Kasumi-1 (cell line): ENCODE data around the gene ADH4.
"Not testable (repeated sequence)": the region's sequence is repeated elsewhere in the genome, so short reads cannot be mapped to it uniquely, and the experiment has no call there.

Experiments used
- DNase-seq, 2 experiments: peaks; one replicate each; lab custom pipeline; 2025; lab: John Stamatoyannopoulos, UW

The ADH4 gene

GRCh38 chr4:99134586-99134985 lies 9.5 kb downstream of the ADH4 start:
- DNase-seq = no peak

GRCh38 chr4:99131378-99131777 lies 12.7 kb downstream of the ADH4 start:
- no peak for DNase-seq

GRCh38 chr4:99126376-99126775 lies 17.7 kb downstream of the ADH4 start:
- no peak for DNase-seq

DNA sequence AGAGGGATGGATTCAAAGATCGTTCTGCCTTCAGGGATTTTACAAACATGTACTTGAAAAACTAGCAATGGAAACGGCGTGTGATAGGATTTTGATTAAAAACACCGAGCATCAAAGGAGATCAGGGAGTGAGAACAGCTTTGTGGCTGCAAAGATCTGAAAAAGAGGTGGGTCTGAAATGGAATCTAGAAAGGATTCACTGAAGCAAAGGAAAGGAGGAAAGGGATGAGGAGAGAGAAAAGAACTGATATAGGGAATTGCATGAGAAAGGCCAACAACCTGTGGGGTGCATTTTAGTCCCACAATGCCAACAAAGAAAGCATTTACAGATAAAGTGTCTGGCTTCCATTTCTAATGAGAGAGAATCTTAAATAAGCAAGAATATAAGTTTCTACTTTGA lies 23.1 kb downstream of the ADH4 start:
- DNase-seq = no peak

DNA sequence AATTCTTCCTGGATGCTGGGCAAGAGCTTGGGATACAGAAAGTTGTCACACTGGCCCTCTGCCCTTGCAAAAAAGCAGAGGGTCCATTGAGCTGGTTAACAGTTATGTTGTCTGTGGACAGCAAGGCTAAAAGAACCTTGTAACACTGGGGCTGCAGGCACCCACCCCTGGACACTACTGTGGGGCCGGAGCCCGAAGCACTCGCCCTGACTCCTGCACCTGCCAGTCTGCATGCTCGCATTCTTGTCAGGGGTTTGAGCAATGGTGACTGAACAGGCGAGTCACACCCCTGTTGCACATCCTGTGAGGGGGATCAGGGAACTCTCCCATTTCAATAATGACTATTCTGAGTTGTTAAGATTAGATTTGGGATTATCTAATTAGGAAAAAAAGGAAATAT lies 23.6 kb downstream of the ADH4 start:
- no peak for DNase-seq

- DNase-seq = peak; percentile 42 to 62
Measured at GRCh38 chr4:99117876-99118693, 26.0 kb downstream of the ADH4 start.

DNA sequence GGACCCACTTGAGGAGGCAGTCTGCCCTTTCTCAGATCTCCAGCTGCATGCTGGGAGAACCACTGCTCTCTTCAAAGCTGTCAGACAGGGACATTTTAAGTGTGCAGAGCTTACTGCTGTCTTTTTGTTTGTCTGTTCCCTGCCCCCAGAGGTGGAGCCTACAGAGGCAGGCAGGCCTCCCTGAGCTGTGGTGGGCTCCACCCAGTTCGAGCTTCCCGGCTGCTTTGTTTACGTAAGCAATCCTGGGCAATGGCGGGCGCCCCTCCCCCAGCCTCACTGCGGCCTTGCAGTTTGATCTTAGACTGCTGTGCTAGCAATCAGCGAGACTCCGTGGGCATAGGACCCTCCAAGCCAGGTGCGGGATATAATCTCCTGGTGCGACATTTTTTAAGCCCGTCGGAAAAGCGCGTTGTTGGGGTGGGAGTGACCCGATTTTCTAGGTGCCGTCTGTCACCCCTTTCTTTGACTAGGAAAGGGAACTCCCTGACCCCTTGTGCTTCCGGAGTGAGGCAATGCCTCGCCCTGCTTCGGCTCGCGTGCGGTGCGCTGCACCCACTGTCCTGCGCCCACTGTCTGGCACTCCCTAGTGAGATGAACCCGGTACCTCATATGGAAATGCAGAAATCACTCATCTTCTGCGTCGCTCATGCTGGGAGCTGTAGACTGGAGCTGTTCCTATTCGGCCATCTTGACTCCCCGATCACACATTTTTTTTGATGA lies 26.8 kb downstream of the ADH4 start:
- not testable (repeated sequence) for DNase-seq

GRCh38 chr4:99109286-99109685 lies 34.8 kb downstream of the ADH4 start:
- DNase-seq = not testable (repeated sequence)

DNA sequence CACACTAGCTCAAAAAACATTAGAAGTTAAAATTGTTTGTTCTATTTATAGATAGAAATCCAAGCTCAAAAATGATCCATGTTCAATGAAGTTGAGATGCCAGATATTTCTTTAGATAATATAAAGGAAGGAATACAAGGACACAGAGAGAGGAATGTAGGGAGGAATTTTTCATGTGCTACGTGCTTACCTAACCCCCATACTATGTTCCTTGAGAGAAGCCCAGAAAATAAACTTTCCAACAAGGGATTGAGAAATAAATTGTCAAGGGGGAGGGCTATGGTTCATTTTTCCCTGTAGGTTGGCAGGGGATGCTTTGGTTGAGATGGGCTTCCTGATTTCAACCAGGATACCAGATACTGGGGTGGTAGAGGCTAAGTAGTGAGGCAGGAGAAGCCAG lies 39.9 kb downstream of the ADH4 start:
- DNase-seq = no peak

- no peak for DNase-seq
Measured at GRCh38 chr4:99103166-99103565, 40.9 kb downstream of the ADH4 start.

DNA sequence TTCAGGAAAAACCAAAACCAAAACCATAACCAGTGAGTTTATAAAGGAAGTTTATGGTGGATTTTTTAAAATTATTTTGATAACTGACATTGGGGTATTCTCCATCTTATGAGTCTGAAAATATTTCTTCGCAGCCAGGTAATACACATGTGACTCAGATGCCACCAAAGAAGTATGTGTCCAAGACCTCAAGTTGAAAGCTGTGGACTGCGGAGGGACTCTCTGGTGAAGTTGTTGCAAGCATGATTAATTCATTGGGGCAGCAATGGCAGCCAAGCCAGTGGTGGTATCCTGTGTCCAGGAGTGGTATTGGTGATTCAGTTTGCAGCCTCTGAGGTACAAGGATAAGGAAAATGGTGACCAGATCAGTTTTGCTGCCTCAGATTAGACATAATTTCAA lies 41.5 kb downstream of the ADH4 start:
- DNase-seq = no peak

DNA sequence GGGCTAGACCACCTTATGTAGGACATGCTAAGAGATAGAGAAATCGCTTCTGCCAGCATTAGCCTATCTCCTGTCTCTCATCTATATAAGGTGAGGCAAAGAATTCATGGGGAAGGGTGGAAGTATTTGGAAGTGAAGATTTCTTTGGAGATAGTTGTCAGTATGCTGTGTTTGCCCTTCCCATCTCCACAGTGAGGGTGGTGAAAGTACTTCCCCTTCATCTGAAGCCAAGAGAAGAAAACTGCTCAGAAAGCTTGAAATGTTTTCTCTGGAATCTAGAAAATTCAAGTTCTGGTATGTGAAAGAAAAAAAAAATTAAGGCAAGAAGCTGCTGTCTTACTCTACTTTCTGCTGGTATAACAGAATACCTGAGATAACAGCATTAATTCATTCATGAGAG lies 43.2 kb downstream of the ADH4 start:
- DNase-seq = no peak

DNA sequence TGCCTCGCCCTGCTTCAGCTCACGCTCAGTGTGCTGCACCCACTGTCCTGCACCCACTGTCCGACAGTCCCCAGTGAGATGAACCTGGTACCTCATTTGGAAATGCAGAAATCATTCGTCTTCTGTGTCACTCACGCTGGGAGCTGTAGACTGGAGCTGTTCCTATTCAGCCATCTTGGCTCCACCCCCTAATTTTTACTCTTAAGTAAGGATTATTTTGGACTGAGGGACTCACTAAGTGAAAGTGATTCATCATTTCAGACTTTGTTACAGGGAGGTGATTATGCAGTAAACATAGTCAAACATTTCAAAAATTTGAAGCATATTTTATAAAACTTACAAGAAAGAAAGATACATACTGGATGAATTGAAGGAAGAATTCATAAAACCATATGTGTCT lies 44.3 kb downstream of the ADH4 start:
- not testable (repeated sequence) for DNase-seq

GRCh38 chr4:99099311-99099710 lies 44.8 kb downstream of the ADH4 start:
- no peak for DNase-seq

GRCh38 chr4:99091841-99092240 lies 52.3 kb downstream of the ADH4 start:
- not testable (repeated sequence) for DNase-seq

- DNase-seq = no peak
Measured at GRCh38 chr4:99091216-99091575, 52.9 kb downstream of the ADH4 start.

DNA sequence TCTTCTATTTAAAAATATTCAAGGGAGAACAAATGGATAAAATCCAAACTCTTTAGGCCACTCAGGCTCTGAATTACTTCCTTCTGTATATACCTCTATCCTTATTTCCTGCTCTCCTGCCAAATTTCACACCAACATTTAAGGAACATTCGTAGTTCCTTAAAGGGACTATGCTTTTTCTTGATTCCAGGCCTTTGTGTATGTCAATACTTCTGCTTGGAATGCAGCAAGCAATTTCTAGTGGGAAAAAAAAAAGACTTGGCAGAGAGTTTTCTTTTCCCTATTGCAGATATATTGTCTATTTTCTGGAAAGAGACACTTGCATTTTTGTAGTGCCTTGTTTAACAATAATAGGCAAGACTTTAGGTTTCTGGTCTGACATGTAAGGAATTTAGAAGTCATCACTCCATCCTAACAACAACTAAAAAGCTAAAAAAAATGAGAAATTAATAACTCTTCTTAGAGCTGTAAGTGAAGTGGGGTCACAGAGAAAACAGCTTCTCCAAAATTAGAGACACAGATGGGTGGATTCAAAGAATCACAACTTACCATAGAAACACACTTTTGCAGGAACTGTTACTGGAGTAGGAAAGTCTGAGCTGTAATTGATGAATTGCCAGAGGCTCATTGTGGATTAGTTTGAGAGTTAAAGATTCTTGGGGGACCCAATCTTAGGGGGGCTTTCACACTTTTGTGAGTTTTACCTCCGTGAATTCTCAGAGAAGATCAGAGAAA lies 53.4 kb downstream of the ADH4 start:
- no peak for DNase-seq

- peak; percentile 82 to 91 for DNase-seq
Measured at GRCh38 chr4:99088481-99089365, 55.4 kb downstream of the ADH4 start, which contains the start of gene ADH5. TSS of gene ADH5 (minus strand) at chr4:99088788. CDS start at chr4:99088700, 88 bp downstream.

- DNase-seq = peak; percentile 58 to 72
Measured at GRCh38 chr4:99088023-99088449, 56.1 kb downstream of the ADH4 start.

DNA sequence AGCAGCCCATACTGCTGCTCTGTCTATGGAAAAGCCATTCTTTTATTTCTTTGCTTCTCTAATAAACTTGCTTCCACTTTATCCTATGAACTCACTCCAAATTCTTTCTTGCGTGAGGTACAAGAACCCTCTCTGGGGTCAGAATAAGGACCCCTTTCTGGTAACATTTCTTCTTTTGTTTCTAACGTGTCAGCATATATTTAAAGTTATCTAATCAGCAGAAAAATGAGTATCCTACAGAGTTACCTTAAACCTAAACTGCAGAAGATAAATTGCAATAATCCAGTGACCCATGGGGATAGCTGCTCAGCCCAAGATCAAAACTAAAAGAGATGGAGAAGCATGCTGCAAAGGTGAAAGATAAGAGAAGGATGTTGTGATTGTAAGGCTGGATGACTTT lies 59.5 kb downstream of the ADH4 start:
- no peak for DNase-seq

DNA sequence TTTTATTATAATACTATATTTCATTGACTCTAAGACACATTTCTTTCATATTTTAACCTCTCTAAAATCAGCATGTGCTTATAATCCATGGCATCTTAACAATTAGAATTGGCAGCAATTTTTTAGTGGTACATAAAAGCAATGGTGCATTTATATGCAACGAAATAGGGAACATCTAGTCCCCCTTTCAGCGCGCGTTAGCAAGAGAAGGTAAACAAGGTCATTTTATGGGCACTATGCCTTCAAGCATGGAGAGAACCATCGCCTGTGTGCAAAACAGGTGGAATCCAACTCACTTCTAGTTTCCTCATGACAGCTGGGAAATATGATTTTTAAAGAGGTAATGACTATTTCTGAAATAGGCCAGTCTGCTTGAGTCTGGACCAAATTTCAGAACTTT lies 61.9 kb downstream of the ADH4 start:
- no peak for DNase-seq

DNA sequence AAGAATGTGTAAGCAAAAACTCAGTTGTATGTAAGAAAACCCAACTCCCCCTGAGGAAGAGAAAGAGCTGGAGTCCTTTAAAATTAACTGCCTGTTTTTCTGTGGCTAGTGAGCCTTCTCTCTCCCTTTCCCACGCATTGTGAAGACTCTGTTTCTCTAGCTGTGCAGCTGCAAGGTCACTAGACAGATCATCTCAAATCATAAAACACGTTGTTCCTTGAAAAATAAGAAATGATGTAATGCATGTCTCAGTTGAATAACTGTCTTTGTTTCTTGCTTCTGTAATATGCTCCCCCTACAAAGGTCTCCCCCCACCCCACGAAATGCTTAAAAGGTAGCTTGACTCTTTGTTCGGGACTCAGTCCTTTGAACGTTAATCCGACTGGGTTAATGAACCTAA lies 63.2 kb downstream of the ADH4 start:
- not testable (repeated sequence) for DNase-seq
